Measurements from ENCODE around the gene NPAS2.

The NPAS2 gene

GRCh38 chr2:100944617-100945432 is 124.9 kb downstream of the NPAS2 start:
- no peak for DNase-seq (ENCODE audit: low spot score)

GRCh38 chr2:100945433-100945740 is 125.4 kb downstream of the NPAS2 start:
- DNase-seq (ENCODE audit: low spot score) = no peak

GRCh38 chr2:100945930-100946607 is 126.1 kb downstream of the NPAS2 start:
- DNase-seq (ENCODE audit: low spot score) = no peak

- DNase-seq (ENCODE audit: low spot score) = no peak
Observed at GRCh38 chr2:100948942-100949811, 129.2 kb downstream of the NPAS2 start.

GRCh38 chr2:100952512-100952911 is 132.6 kb downstream of the NPAS2 start:
- DNase-seq (ENCODE audit: low spot score) = no peak

- no peak for DNase-seq (ENCODE audit: low spot score)
Observed at GRCh38 chr2:100953406-100954043, 133.6 kb downstream of the NPAS2 start.

- DNase-seq (ENCODE audit: low spot score) = no peak
Observed at GRCh38 chr2:100954044-100954420, 134.1 kb downstream of the NPAS2 start.

GRCh38 chr2:100955226-100955625 is 135.3 kb downstream of the NPAS2 start:
- no peak for DNase-seq (ENCODE audit: low spot score)

GRCh38 chr2:100956081-100956480 is 136.1 kb downstream of the NPAS2 start:
- DNase-seq (ENCODE audit: low spot score) = no peak

- no peak for DNase-seq (ENCODE audit: low spot score)
Observed at GRCh38 chr2:100957996-100958653, 138.2 kb downstream of the NPAS2 start.

- no peak for DNase-seq (ENCODE audit: low spot score)
Observed at GRCh38 chr2:100959225-100959880, 139.4 kb downstream of the NPAS2 start.

GRCh38 chr2:100960688-100961087 is 140.7 kb downstream of the NPAS2 start:
- DNase-seq (ENCODE audit: low spot score) = no peak

- no peak for DNase-seq (ENCODE audit: low spot score)
Observed at GRCh38 chr2:100962366-100963025, 142.6 kb downstream of the NPAS2 start.

GRCh38 chr2:100963026-100963375 is 143.1 kb downstream of the NPAS2 start:
- no peak for DNase-seq (ENCODE audit: low spot score)

- no peak for DNase-seq (ENCODE audit: low spot score)
Observed at GRCh38 chr2:100964222-100964621, 144.3 kb downstream of the NPAS2 start.

- DNase-seq (ENCODE audit: low spot score) = no peak
Observed at GRCh38 chr2:100964681-100965169, 144.8 kb downstream of the NPAS2 start.

GRCh38 chr2:100965596-100965995 is 145.7 kb downstream of the NPAS2 start:
- DNase-seq (ENCODE audit: low spot score) = no peak

GRCh38 chr2:100967716-100968115 is 147.8 kb downstream of the NPAS2 start:
- no peak for DNase-seq (ENCODE audit: low spot score)

- no peak for DNase-seq (ENCODE audit: low spot score)
Observed at GRCh38 chr2:100968146-100969145, 148.5 kb downstream of the NPAS2 start.
